Neural cell (in vitro differentiated cells): ENCODE data around the gene VSIR. TPM values are rescaled to one million over a fixed set of nuclear protein-coding genes. Genes with fewer than 3 reads are reported as not detected.

ENCODE experiments used
- H2AFZ ChIP-seq: fragments of 200-600, 300-800 bp; sonication (generic), shearing (Covaris generic); 2 replicates; pipeline ENCODE4 v1.6.0; 2014; ENCODE audit warnings: low read depth, mild to moderate bottlenecking, antibody characterized with exemption, low read length, moderate library complexity
- H3F3A ChIP-seq: fragments of 200-600 bp; shearing (Covaris generic); 2 replicates; pipeline ENCODE4 v1.6.1; 2016; ENCODE audit warnings: mild to moderate bottlenecking, moderate library complexity, mixed read lengths, antibody characterized with exemption, low read length; ENCODE audit not compliant: insufficient read depth, poor library complexity, severe bottlenecking
- H3K27ac ChIP-seq: fragments of 200-600, 300-800 bp; sonication (generic), shearing (Covaris generic); 2 replicates; pipeline ENCODE4 v1.5.1; 2014; ENCODE audit warnings: mild to moderate bottlenecking, low read length, moderate library complexity
- H3K27me3 ChIP-seq: fragments of 300-800, 200-600 bp; sonication (generic), shearing (Covaris generic); 2 replicates; pipeline ENCODE4 v1.6.0; 2014; ENCODE audit warnings: mild to moderate bottlenecking, low read depth, low read length, moderate library complexity; ENCODE audit not compliant: insufficient read depth
- H3K36me3 ChIP-seq: fragments of 300-800, 200-600 bp; sonication (generic), shearing (Covaris generic); 2 replicates; pipeline ENCODE4 v1.5.1; 2014; ENCODE audit warnings: mild to moderate bottlenecking, antibody characterized with exemption, low read length, moderate library complexity; ENCODE audit not compliant: insufficient read depth
- H3K4me2 ChIP-seq: fragments of 300-800, 200-600 bp; sonication (generic), shearing (Covaris generic); 2 replicates; pipeline ENCODE4 v1.6.0; 2014; ENCODE audit warnings: mild to moderate bottlenecking, low read length
- H3K4me3 ChIP-seq: fragments of 300-800, 200-600 bp; sonication (generic), shearing (Covaris generic); 2 replicates; pipeline ENCODE4 v1.5.1; 2014; ENCODE audit warnings: mild to moderate bottlenecking, low read length, moderate library complexity
- H3K79me2 ChIP-seq: fragments of 200-600 bp; shearing (Covaris generic); replicated peaks from 2 replicates; pipeline ENCODE4 v1.6.0; 2014; ENCODE audit warnings: mild to moderate bottlenecking, low read length, moderate library complexity; ENCODE audit not compliant: insufficient read depth
- H3K9ac ChIP-seq: fragments of 300-800, 200-600 bp; sonication (generic), shearing (Covaris generic); 2 replicates; pipeline ENCODE4 v1.6.1; 2016; ENCODE audit warnings: mild to moderate bottlenecking, low read length, mixed read lengths
- H3K9me2 ChIP-seq: fragments of 200-600 bp; shearing (Covaris generic); 2 replicates; pipeline ENCODE4 v1.6.1; 2016; ENCODE audit warnings: mild to moderate bottlenecking, low read length, mixed read lengths; ENCODE audit not compliant: insufficient read depth
- H3K9me3 ChIP-seq: fragments of 200-600, 300-800 bp; sonication (generic), shearing (Covaris generic); 2 replicates; pipeline ENCODE4 v1.6.1; 2016; ENCODE audit warnings: mild to moderate bottlenecking, mixed run types, low read length, moderate library complexity, mixed read lengths
- H4K20me1 ChIP-seq: fragments of 200-600 bp; shearing (Covaris generic); 2 replicates; pipeline ENCODE4 v1.6.1; 2016; ENCODE audit warnings: mild to moderate bottlenecking, mixed run types; ENCODE audit not compliant: insufficient read depth
- EP300 ChIP-seq: fragments of 450-650 bp; conservative IDR thresholded peaks from 2 replicates; pipeline ENCODE4 v1.6.1; 2014; ENCODE audit warnings: antibody characterized with exemption, mild to moderate bottlenecking, moderate library complexity; ENCODE audit not compliant: poor library complexity, severe bottlenecking
- EZH2 ChIP-seq: fragments of 200-600, 300-800 bp; shearing (Covaris generic), sonication (generic); IDR thresholded peaks from 2 replicates; pipeline ENCODE4 v1.6.1; 2014; ENCODE audit warnings: antibody characterized with exemption, low read length, borderline replicate concordance, mild to moderate bottlenecking; ENCODE audit not compliant: insufficient read depth, poor library complexity, severe bottlenecking
- MXI1 ChIP-seq: fragments of 450-650 bp; conservative IDR thresholded peaks from 2 replicates; pipeline ENCODE4 v1.6.1; 2014; ENCODE audit warnings: antibody characterized with exemption, mild to moderate bottlenecking; ENCODE audit not compliant: poor library complexity, severe bottlenecking
- POLR2AphosphoS5 ChIP-seq: IDR thresholded peaks from 2 replicates; pipeline ENCODE4 v1.6.1; 2012
- RAD21 ChIP-seq: fragments of 450-650 bp; conservative IDR thresholded peaks from 2 replicates; pipeline ENCODE4 v1.6.1; 2014; ENCODE audit warnings: antibody characterized with exemption, mild to moderate bottlenecking, moderate library complexity
- SMC3 ChIP-seq: fragments of 450-650 bp; conservative IDR thresholded peaks from 2 replicates; pipeline ENCODE4 v1.6.1; 2014; ENCODE audit warnings: antibody characterized with exemption, mild to moderate bottlenecking, moderate library complexity; ENCODE audit not compliant: poor library complexity
- TAF1 ChIP-seq: IDR thresholded peaks from 2 replicates; pipeline ENCODE4 v1.6.1; 2012; ENCODE audit warnings: low read depth
- polyA plus RNA-seq: library from polyadenylated mRNA; depleted of rRNA; stranded (reverse); fragments of >200 nt; gene quantifications from 2 replicates; pipeline ENCODE4 v1.2.3, GENCODE V29; 2014
- TF ChIP-seq, protein P1 (sequence below): fragments of 450-650 bp; IDR thresholded peaks from 2 replicates; pipeline ENCODE4 v1.5.1; 2014; ENCODE audit warnings: antibody characterized with exemption, mild to moderate bottlenecking, moderate library complexity; ENCODE audit not compliant: poor library complexity, severe bottlenecking
- TF ChIP-seq, protein P2 (sequence below): IDR thresholded peaks from 2 replicates; pipeline ENCODE4 v1.6.1; 2012; ENCODE audit warnings: borderline replicate concordance

Gene VSIR
- polyA plus RNA-seq, 1 donor from 2014 or later = not detected

DNA sequence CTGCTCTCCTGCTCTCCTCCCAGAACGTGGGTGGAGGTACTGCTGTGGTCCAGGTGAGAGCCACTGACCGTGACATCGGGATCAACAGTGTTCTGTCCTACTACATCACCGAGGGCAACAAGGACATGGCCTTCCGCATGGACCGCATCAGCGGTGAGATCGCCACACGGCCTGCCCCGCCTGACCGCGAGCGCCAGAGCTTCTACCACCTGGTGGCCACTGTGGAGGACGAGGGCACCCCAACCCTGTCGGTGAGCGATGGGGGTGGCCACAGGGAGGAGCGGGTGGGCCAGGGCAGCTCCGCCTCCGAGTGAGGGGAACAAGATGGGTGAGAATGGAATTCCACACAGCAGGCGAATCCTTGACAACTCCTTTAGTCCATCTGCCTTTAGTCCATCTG is 31.6 kb downstream of the VSIR start:
- H3F3A ChIP-seq = no peaks in the 10 kb centered on the region
- no peak overlapping the region for H3K4me2 ChIP-seq
- TF ChIP-seq SMC3 (no peak), EZH2 (no peak), TAF1 (no peak), POLR2AphosphoS5 (no peak), EP300 (no peak), MXI1 (no peak), RAD21 (no peak)
- TF ChIP-seq, protein P1, sequence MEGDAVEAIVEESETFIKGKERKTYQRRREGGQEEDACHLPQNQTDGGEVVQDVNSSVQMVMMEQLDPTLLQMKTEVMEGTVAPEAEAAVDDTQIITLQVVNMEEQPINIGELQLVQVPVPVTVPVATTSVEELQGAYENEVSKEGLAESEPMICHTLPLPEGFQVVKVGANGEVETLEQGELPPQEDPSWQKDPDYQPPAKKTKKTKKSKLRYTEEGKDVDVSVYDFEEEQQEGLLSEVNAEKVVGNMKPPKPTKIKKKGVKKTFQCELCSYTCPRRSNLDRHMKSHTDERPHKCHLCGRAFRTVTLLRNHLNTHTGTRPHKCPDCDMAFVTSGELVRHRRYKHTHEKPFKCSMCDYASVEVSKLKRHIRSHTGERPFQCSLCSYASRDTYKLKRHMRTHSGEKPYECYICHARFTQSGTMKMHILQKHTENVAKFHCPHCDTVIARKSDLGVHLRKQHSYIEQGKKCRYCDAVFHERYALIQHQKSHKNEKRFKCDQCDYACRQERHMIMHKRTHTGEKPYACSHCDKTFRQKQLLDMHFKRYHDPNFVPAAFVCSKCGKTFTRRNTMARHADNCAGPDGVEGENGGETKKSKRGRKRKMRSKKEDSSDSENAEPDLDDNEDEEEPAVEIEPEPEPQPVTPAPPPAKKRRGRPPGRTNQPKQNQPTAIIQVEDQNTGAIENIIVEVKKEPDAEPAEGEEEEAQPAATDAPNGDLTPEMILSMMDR = no peak
- TF ChIP-seq, protein P2, sequence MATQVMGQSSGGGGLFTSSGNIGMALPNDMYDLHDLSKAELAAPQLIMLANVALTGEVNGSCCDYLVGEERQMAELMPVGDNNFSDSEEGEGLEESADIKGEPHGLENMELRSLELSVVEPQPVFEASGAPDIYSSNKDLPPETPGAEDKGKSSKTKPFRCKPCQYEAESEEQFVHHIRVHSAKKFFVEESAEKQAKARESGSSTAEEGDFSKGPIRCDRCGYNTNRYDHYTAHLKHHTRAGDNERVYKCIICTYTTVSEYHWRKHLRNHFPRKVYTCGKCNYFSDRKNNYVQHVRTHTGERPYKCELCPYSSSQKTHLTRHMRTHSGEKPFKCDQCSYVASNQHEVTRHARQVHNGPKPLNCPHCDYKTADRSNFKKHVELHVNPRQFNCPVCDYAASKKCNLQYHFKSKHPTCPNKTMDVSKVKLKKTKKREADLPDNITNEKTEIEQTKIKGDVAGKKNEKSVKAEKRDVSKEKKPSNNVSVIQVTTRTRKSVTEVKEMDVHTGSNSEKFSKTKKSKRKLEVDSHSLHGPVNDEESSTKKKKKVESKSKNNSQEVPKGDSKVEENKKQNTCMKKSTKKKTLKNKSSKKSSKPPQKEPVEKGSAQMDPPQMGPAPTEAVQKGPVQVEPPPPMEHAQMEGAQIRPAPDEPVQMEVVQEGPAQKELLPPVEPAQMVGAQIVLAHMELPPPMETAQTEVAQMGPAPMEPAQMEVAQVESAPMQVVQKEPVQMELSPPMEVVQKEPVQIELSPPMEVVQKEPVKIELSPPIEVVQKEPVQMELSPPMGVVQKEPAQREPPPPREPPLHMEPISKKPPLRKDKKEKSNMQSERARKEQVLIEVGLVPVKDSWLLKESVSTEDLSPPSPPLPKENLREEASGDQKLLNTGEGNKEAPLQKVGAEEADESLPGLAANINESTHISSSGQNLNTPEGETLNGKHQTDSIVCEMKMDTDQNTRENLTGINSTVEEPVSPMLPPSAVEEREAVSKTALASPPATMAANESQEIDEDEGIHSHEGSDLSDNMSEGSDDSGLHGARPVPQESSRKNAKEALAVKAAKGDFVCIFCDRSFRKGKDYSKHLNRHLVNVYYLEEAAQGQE = no peak
- no peak overlapping the region for H3K4me3 ChIP-seq
- H2AFZ ChIP-seq = no peak overlapping the region
- H3K36me3 ChIP-seq = no peaks in the 10 kb centered on the region
- H3K79me2 ChIP-seq = no peaks in the 10 kb centered on the region
- H3K27me3 ChIP-seq = no peaks in the 10 kb centered on the region
- no peaks in the 10 kb centered on the region for H3K9me3 ChIP-seq
- no peak overlapping the region for H3K27ac ChIP-seq
- no peaks in the 10 kb centered on the region for H3K9me2 ChIP-seq
- no peaks in the 10 kb centered on the region for H4K20me1 ChIP-seq
- no peak overlapping the region for H3K9ac ChIP-seq

DNA sequence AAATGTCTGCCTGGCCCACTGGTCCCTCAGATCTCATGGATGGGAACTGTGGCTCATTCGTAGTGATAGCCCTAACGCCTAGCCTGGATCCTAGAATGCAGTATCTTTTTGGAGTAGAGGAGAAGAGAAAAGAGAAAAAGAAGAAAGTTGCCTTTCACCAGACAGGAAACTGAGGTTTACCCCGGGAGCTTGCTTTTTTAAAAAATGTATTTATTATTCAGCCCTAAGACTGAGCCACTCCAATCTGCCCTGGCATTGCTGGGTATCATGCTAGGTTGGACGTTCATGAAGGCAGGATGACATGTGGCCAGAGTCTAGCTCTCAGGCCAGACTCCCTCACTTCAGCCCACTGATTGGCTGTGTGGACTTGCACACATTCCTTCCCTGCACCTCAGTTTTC is 32.3 kb downstream of the VSIR start:
- TF ChIP-seq EP300 = no peak
- TF ChIP-seq RAD21 = no peak
- no peak for TF ChIP-seq POLR2AphosphoS5
- H3K79me2 ChIP-seq = no peaks in the 10 kb centered on the region
- no peak overlapping the region for H3K4me2 ChIP-seq
- no peaks in the 10 kb centered on the region for H3F3A ChIP-seq
- H3K9me2 ChIP-seq = no peaks in the 10 kb centered on the region
- no peaks in the 10 kb centered on the region for H3K36me3 ChIP-seq
- H3K4me3 ChIP-seq = no peak overlapping the region
- H3K9me3 ChIP-seq = no peaks in the 10 kb centered on the region
- no peak overlapping the region for H3K9ac ChIP-seq
- H4K20me1 ChIP-seq = no peaks in the 10 kb centered on the region
- no peak overlapping the region for H3K27ac ChIP-seq
- H3K27me3 ChIP-seq = no peaks in the 10 kb centered on the region
- no peak overlapping the region for H2AFZ ChIP-seq

DNA sequence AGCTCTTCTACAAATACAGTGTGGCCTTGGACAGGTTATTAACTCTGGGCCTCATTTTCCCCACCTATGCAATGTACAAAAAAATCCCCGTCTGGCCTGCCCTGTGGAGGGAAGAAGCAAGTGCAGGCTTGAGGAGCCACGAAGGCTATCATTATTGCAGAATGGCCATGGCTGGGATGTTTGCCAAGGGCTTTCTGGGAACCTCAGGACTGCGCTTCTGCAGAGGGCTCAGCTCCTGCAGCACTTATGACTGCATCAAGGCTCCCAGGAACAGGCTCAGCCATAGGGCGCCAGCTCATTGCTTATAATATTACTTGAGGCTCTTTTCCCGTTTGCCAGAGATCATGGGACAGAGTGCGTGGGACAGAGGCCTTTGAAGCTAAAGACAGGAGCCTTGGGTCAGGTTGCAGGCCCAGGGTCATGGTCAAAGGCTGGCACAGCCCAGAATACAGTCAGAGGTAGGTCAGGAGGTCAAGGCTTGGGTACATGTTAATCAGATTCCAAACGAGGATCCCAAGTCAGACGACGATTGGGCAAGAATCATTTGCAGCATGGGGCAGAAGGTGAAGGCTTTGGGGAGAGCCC is 33.2 kb downstream of the VSIR start:
- Histone ChIP-seq H3K9me2 (no peaks in the 10 kb centered on the region), H3K4me2 (no peak overlapping the region), H3K27ac (no peak overlapping the region), H3K9me3 (no peaks in the 10 kb centered on the region), H3K9ac (no peak overlapping the region), H3K79me2 (no peaks in the 10 kb centered on the region), H3K4me3 (no peak overlapping the region), H2AFZ (no peak overlapping the region), H3F3A (no peaks in the 10 kb centered on the region), H3K36me3 (no peaks in the 10 kb centered on the region), H4K20me1 (no peaks in the 10 kb centered on the region), H3K27me3 (no peaks in the 10 kb centered on the region)
- no peak for TF ChIP-seq EP300
- no peak for TF ChIP-seq SMC3
- TF ChIP-seq, protein P1 = no peak
- no peak for TF ChIP-seq MXI1
- no peak for TF ChIP-seq TAF1
- TF ChIP-seq, protein P2 = no peak
- no peak for TF ChIP-seq POLR2AphosphoS5
- TF ChIP-seq EZH2 = no peak
- TF ChIP-seq RAD21 = no peak
